ENCODE data around the gene OR5M10. TPM values are rescaled to one million over a fixed set of nuclear protein-coding genes. Genes with fewer than 3 reads are reported as not detected.

OR5M10 gene
- polyA plus RNA-seq, 1 donor: not detected

GRCh38 chr11:56533054-56533740 is 44.3 kb downstream of the OR5M10 start:
- Histone ChIP-seq H3K4me1 (ENCODE audit: control insufficient read depth, insufficient read depth, low read length) (peaks cover 10% of the 10 kb centered on the region), H3K27ac (ENCODE audit: low read length) (no peak overlapping the region), H3K36me3 (ENCODE audit: control insufficient read depth, insufficient read depth, low read length) (no peaks in the 10 kb centered on the region), H3K4me3 (ENCODE audit: low read length) (no peak overlapping the region), H3K9me3 (ENCODE audit: control insufficient read depth, low read depth, low read length) (no peaks in the 10 kb centered on the region), H3K27me3 (ENCODE audit: control insufficient read depth, insufficient read depth, low read length) (no peaks in the 10 kb centered on the region)
- WGBS (ENCODE audit: insufficient coverage, low lambda C conversion rate): no CpG with 5 or more reads among the region's 3 CpGs
- DNase-seq: peak; percentile 43 to 71

DNA sequence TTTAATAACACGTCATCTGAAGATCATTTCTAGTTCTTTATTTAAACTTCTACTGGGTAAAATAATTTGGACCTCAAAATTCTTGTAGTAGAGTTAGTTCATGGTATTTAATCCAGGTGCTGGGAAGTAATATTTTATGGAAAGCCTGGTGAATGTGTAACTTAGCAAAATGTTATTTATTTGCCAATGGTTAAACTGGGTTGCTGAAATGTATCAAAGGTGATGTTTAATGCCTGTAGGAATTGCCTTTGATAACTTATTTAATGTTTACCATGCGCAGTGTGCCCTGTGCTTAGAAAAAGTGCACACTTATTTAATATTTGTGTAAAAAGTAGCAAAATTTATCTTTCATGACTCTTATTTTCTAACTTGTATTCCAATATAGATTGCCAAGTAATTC is 45.7 kb downstream of the OR5M10 start:
- no CpG with 5 or more reads among the region's 2 CpGs for WGBS (ENCODE audit: insufficient coverage, low lambda C conversion rate)
- no peaks in the 10 kb centered on the region for H3K9me3 ChIP-seq (ENCODE audit: control insufficient read depth, low read depth, low read length)
- peaks cover 10% of the 10 kb centered on the region for H3K4me1 ChIP-seq (ENCODE audit: control insufficient read depth, insufficient read depth, low read length)
- H3K27me3 ChIP-seq (ENCODE audit: control insufficient read depth, insufficient read depth, low read length): no peaks in the 10 kb centered on the region
- peak in 1 of 2 donors; percentile 31 for DNase-seq
- no peaks in the 10 kb centered on the region for H3K36me3 ChIP-seq (ENCODE audit: control insufficient read depth, insufficient read depth, low read length)
- no peak overlapping the region for H3K27ac ChIP-seq (ENCODE audit: low read length)
- no peak overlapping the region for H3K4me3 ChIP-seq (ENCODE audit: low read length)

Other genes with a start within 250 kb of the OR5M10 start
- not detected for gene OR8K1, start 231.7 kb downstream of the OR5M10 start, polyA plus RNA-seq
- not detected for gene OR8J1, start 223.4 kb downstream of the OR5M10 start, polyA plus RNA-seq
- gene OR8U1, start 202.1 kb downstream of the OR5M10 start, polyA plus RNA-seq: not detected
- gene OR5AL1, start 165.0 kb downstream of the OR5M10 start, polyA plus RNA-seq: not detected
- gene OR5M3, start 104.4 kb downstream of the OR5M10 start, polyA plus RNA-seq: not detected
- not detected for gene OR5M8, start 86.4 kb downstream of the OR5M10 start, polyA plus RNA-seq
- gene OR5M11, start 34.5 kb downstream of the OR5M10 start, polyA plus RNA-seq: not detected
- gene OR5M1, start 37.2 kb upstream of the OR5M10 start, polyA plus RNA-seq: not detected
- not detected for gene OR5AP2, start 64.7 kb upstream of the OR5M10 start, polyA plus RNA-seq
- not detected for gene OR5AR1, start 86.0 kb upstream of the OR5M10 start, polyA plus RNA-seq
- gene OR9G1, start 121.4 kb upstream of the OR5M10 start, polyA plus RNA-seq: 0.28 TPM
- gene OR9G4, start 171.0 kb upstream of the OR5M10 start, polyA plus RNA-seq: not detected

All from large intestine (tissue), 3 donors.